Loucy (cell line): Measurements from ENCODE around the gene SPAG6.

ENCODE experiments used
- EZH2phosphoT487 ChIP-seq: fragments of 200-600 bp; IDR thresholded peaks from 2 replicates; pipeline ENCODE4 v1.6.1; 2018; ENCODE audit warnings: antibody characterized with exemption, mild to moderate bottlenecking, moderate library complexity, borderline replicate concordance
- TF ChIP-seq, protein P1 (sequence below): fragments of 200-600 bp; sonication (generic); conservative IDR thresholded peaks from 2 replicates; pipeline ENCODE4 v1.5.1; 2014; ENCODE audit warnings: mild to moderate bottlenecking, antibody characterized with exemption, low read length

- TF ChIP-seq, protein P1, sequence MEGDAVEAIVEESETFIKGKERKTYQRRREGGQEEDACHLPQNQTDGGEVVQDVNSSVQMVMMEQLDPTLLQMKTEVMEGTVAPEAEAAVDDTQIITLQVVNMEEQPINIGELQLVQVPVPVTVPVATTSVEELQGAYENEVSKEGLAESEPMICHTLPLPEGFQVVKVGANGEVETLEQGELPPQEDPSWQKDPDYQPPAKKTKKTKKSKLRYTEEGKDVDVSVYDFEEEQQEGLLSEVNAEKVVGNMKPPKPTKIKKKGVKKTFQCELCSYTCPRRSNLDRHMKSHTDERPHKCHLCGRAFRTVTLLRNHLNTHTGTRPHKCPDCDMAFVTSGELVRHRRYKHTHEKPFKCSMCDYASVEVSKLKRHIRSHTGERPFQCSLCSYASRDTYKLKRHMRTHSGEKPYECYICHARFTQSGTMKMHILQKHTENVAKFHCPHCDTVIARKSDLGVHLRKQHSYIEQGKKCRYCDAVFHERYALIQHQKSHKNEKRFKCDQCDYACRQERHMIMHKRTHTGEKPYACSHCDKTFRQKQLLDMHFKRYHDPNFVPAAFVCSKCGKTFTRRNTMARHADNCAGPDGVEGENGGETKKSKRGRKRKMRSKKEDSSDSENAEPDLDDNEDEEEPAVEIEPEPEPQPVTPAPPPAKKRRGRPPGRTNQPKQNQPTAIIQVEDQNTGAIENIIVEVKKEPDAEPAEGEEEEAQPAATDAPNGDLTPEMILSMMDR: no peak
- TF ChIP-seq EZH2phosphoT487: no peak
These were observed 25.7 kb upstream of the SPAG6 start for GRCh38 chr10:22319547-22319979.
